Fibroblast of the conjunctiva (primary cell): ENCODE results near the gene NAA20.

Source experiments
- DNase-seq: peaks from one replicate; pipeline ENCODE4 v3.0.0-alpha.2; 2010; ENCODE audit warnings: low read depth

NAA20 gene

DNA sequence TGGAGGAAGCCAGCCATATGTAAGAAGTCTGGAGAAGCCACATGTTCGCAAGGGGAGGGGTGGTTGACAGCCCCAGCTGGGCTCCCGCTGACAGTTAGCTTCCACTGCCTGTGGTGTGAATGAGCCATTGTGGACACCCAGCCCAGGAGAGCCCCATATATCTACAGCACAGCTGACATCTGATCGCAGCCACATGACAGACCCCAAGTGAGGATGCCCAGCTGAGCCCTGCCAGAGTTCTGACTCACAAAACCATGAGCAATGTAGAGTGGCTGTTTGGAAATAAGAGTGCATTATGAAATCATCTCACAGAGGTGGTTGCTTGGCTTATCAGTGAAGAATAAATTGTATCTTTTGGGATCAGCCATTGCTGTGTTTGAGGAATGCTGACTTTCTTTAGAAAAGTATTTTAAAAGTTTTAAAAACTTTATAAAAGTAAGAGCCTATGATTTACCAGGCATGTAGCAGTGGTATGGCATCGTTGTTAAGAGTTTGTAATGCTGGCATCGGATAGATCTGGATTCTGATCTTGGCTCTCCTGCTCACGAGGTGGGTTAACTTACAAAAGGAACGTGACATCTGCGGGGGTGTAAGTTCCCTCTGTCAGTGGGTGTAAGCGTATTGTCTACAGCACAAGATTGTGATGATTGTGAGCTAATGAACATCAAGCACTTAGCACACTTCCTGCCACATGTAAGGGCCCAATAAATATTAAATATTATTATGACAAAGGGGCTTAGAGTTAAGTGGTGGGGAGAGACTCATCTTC, 59.3 kb downstream of the NAA20 start:
- DNase-seq = no peak

DNA sequence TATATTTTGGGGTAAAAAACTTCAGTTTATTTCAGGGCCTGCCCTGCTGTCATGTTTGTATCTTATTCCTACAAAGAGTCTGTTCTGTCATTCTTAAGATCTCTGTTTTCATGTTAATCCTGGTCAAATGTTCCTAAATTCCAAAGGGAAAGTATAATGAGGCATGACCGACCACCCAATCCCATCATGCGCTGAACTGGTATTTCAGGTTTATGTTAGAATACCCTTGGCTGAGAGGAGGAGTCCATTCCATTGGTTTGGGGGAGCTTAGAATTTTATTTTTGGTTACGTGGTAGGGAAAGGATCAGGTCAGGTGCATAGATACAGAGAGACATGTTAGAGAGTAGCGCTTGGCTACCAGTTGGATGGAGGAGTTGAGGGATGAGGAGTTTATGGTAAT, 60.9 kb downstream of the NAA20 start:
- no peak for DNase-seq

DNA sequence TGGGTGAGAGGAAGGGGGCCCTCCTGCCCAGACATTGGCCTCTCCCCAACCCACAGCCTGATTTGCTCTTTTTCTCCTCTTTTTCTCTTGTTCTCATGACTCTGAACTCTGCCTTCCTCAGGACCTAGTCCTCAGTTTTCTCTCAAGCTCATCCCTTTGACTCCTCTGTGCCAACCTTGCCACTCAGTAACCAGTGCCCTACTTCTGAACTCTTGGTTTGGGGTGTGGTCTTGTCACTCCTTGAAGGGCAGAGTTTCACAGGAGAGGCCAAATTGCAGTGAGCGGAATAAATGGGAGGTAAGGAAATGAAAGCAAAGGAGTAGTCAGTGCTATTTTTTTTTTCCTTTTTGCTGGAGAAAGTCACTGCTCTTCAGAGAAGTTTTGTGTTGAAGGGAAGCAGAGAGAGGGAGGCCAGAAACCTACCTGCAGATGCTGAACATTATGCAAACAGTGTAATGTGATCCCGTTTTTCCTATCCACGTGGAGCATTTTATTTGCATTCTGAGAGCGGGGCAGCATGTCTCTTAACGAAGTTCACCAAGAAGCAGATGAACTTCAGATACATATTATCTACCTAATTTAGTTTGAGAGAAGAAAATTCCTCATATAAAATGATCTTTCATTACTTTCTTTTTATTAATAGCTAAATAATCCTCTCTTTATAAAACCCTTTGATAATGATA, 62.1 kb downstream of the NAA20 start:
- DNase-seq = no peak
